Testis (tissue), 3 donors: ENCODE results near the gene ATP6V1G3. TPM values are rescaled to one million over a fixed set of nuclear protein-coding genes. Genes with fewer than 3 reads are reported as not detected.

Experiments
- DNase-seq: peaks from one replicate; pipeline ENCODE4 v3.0.0-alpha.2; 2019
- H3K27ac ChIP-seq, 2 donors: fragments of 200-600 bp; sonication (generic); one replicate each; pipeline ENCODE4 v1.5.1; 2019
- H3K27me3 ChIP-seq: fragments of 200-600 bp; sonication (generic); one replicate; pipeline ENCODE4 v1.5.1; 2019
- H3K36me3 ChIP-seq: fragments of 200-600 bp; sonication (generic); one replicate; pipeline ENCODE4 v1.5.1; 2017; ENCODE audit warnings: low read depth; ENCODE audit errors: missing control alignments
- H3K4me1 ChIP-seq: fragments of 200-600 bp; sonication (generic); one replicate; pipeline ENCODE4 v1.5.1; 2019
- H3K4me3 ChIP-seq, 2 donors: fragments of 200-600 bp; sonication (generic); one replicate each; pipeline ENCODE4 v1.5.1; 2017 to 2019
- H3K9me3 ChIP-seq: fragments of 200-600 bp; sonication (generic); one replicate; pipeline ENCODE4 v1.5.1; 2017
- CTCF ChIP-seq, 3 experiments: fragments of 450-650 bp in 2 of 3; fragments of 200-600 bp in 1 of 3; sonication (generic) in 1 of 3; IDR thresholded peaks; one replicate each; pipeline ENCODE4 v1.5.1; 2016 to 2019; ENCODE audit warnings: antibody characterized with exemption in 3 of 3, mild to moderate bottlenecking in 2 of 3, moderate library complexity in 1 of 3
- POLR2A ChIP-seq: fragments of 450-650 bp; IDR thresholded peaks from one replicate; pipeline ENCODE4 v1.6.1; 2017; ENCODE audit warnings: antibody characterized with exemption, mild to moderate bottlenecking, moderate library complexity
- WGBS, 2 donors: methylation state at CpG; one replicate each; pipeline ENCODE4 v1.1.5; 2018; 5-methylcytosine and 5-hydroxymethylcytosine counted together
- intact Hi-C: fragments of 100-400 bp; cut with DNase I; formaldehyde crosslinking; loops from one replicate; pipeline ENCODE4 v1.15.1; 2023; ENCODE audit warnings: low total_unique reads
- polyA plus RNA-seq: library from polyadenylated mRNA; stranded (reverse); fragments of 350-450 nt; fragmentation: Illumina TruSeq; extraction: RNeasy Lipid Tissue Mini Kit (QIAGEN cat#74804); gene quantifications from one replicate; pipeline ENCODE4 v1.2.3, GENCODE V29; 2014; ENCODE audit warnings: low read depth, low replicate concordance; ENCODE audit not compliant: insufficient read depth
- total RNA-seq, 2 donors: library from RNA; depleted of rRNA; stranded (reverse); fragments of >200 nt; gene quantifications; one replicate each; pipeline ENCODE4 v1.2.3, GENCODE V29; 2016

The ATP6V1G3 gene
- total and polyA plus RNA-seq, 3 donors from 2014 or later, result not detected

- no peak overlapping the region for H3K4me3 ChIP-seq
- H3K4me1 ChIP-seq, result peaks cover 3% of the 10 kb centered on the region
- H3K9me3 ChIP-seq, result no peaks in the 10 kb centered on the region
- intact Hi-C loops, result no loop called here
- 38 to 41% methylated on average over 1 of the region's 1 CpG for WGBS, 2 donors
- H3K36me3 ChIP-seq, result no peaks in the 10 kb centered on the region
- no peak overlapping the region for H3K27ac ChIP-seq
- no peak for DNase-seq
- TF ChIP-seq CTCF (IDR thresholded peaks at IDR 0.05) (no peak), POLR2A (no peak)
- no peaks in the 10 kb centered on the region for H3K27me3 ChIP-seq
Observed at GRCh38 chr1:198563583-198563982, 23.1 kb upstream of the ATP6V1G3 start.

- Histone ChIP-seq H3K4me1 (peaks cover 3% of the 10 kb centered on the region), H3K27ac (no peak overlapping the region), H3K4me3 (no peak overlapping the region), H3K9me3 (no peaks in the 10 kb centered on the region), H3K27me3 (no peaks in the 10 kb centered on the region), H3K36me3 (no peaks in the 10 kb centered on the region)
- intact Hi-C loops, result no loop called here
- WGBS, 2 donors, result 46 to 62% methylated on average over 2 of the region's 2 CpGs
- peak; percentile 25 for DNase-seq
- TF ChIP-seq POLR2A (no peak), CTCF (IDR thresholded peaks at IDR 0.05) (no peak)
Observed at GRCh38 chr1:198560161-198560560, 19.7 kb upstream of the ATP6V1G3 start.

GRCh38 chr1:198559362-198559761 lies 18.9 kb upstream of the ATP6V1G3 start:
- no peaks in the 10 kb centered on the region for H3K27me3 ChIP-seq
- H3K9me3 ChIP-seq, result no peaks in the 10 kb centered on the region
- peaks cover 3% of the 10 kb centered on the region for H3K4me1 ChIP-seq
- no peak overlapping the region for H3K27ac ChIP-seq
- TF ChIP-seq POLR2A (no peak), CTCF (IDR thresholded peaks at IDR 0.05) (no peak)
- no peaks in the 10 kb centered on the region for H3K36me3 ChIP-seq
- H3K4me3 ChIP-seq, result no peak overlapping the region
- no peak for DNase-seq
- intact Hi-C loops, result no loop called here

- no peaks in the 10 kb centered on the region for H3K27me3 ChIP-seq
- peaks cover 3% of the 10 kb centered on the region for H3K4me1 ChIP-seq
- no peak overlapping the region for H3K27ac ChIP-seq
- TF ChIP-seq CTCF (IDR thresholded peaks at IDR 0.05) (no peak), POLR2A (no peak)
- 86 to 88% methylated on average over 2 of the region's 2 CpGs for WGBS, 2 donors
- intact Hi-C loops, result no loop called here
- no peaks in the 10 kb centered on the region for H3K36me3 ChIP-seq
- no peak overlapping the region for H3K4me3 ChIP-seq
- DNase-seq, result no peak
- no peaks in the 10 kb centered on the region for H3K9me3 ChIP-seq
Observed at GRCh38 chr1:198558402-198558801, 17.9 kb upstream of the ATP6V1G3 start.

GRCh38 chr1:198556971-198557370 lies 16.5 kb upstream of the ATP6V1G3 start:
- TF ChIP-seq CTCF (IDR thresholded peaks at IDR 0.05) (no peak), POLR2A (no peak)
- intact Hi-C loops, result no loop called here
- Histone ChIP-seq H3K9me3 (no peaks in the 10 kb centered on the region), H3K4me3 (no peak overlapping the region), H3K27me3 (no peaks in the 10 kb centered on the region), H3K4me1 (peaks cover 3% of the 10 kb centered on the region), H3K27ac (no peak overlapping the region), H3K36me3 (no peaks in the 10 kb centered on the region)
- peak; percentile 25 for DNase-seq
- WGBS, 2 donors, result 75% methylated on average over 4 of the region's 4 CpGs
